ENCODE measurements around the gene HDAC4.

The HDAC4 gene

DNA sequence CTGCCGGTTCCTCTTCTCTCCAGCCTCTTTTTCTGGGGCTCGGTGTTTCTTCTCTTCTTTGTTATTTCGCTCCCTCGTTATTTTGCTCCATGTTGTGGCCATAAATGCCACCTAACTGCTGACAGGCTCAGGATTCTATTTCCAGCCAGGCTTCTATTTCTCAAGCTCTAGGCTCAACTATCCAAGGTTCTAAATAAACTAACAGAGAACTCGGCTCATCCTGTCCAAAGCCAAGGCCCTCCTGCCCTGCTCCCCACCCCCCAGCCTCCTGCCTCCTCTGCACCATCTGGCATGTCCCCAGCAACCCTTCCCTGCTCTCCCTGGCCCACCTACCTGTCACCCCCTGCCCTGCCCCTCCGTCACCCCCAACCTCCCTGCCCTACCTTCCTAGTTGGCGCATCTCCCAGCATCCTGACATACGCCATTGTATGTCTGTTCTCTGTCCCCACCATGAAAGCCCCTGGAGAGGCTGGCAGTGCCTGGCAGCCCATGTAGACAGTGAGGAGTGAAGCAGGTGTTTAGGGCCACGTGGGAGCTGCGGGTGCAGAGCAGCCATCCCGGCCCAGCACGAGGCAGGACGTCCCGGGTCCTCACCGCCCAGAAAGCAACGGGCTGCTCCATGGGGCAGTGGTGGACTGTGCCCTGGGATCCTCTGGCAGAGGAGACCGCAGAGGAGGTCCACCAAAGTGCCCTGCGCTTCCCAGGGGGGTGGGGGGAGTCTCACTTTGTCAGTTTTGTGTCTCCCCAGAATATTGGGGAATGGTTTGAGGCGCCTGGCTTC lies 366.1 kb downstream of the HDAC4 start:
- Histone ChIP-seq H3K36me3 (ENCODE audit: insufficient read depth, low read length) (no peaks in the 10 kb centered on the region), H3K4me3 (ENCODE audit: low read depth, low read length, poor library complexity, severe bottlenecking) (no peak overlapping the region), H3K79me2 (ENCODE audit: insufficient read depth, low read length) (no peaks in the 10 kb centered on the region), H3K9me3 (ENCODE audit: low read length) (no peaks in the 10 kb centered on the region), H3K4me2 (ENCODE audit: low read length) (no peak overlapping the region), H3K9me2 (ENCODE audit: low read depth, low read length) (no peaks in the 10 kb centered on the region), H4K20me1 (ENCODE audit: insufficient read depth, low read length) (no peaks in the 10 kb centered on the region), H2AFZ (ENCODE audit: low read length) (no peak overlapping the region), H3F3A (ENCODE audit: insufficient read depth, low read length) (no peaks in the 10 kb centered on the region), H3K9ac (ENCODE audit: low read length) (no peak overlapping the region), H3K27me3 (ENCODE audit: insufficient read depth, low read length) (no peaks in the 10 kb centered on the region; the same call in 1 of the 2 replicates), H3K27ac (ENCODE audit: low read depth, low read length, poor library complexity, severe bottlenecking) (no peak overlapping the region), H3K4me1 (ENCODE audit: insufficient read depth, low read length, severe bottlenecking) (no peaks in the 10 kb centered on the region)
- TF ChIP-seq EZH2 (IDR thresholded peaks at IDR 0.05; ENCODE audit: borderline replicate concordance, low read length) (no peak), CTCF (IDR thresholded peaks at IDR 0.05; ENCODE audit: low read length) (no peak)

GRCh38 chr2:239033801-239034560 lies 366.8 kb downstream of the HDAC4 start:
- no peaks in the 10 kb centered on the region for H3K79me2 ChIP-seq (ENCODE audit: insufficient read depth, low read length)
- no peak overlapping the region for H3K9ac ChIP-seq (ENCODE audit: low read length)
- no peaks in the 10 kb centered on the region for H3K9me3 ChIP-seq (ENCODE audit: low read length)
- no peak overlapping the region for H3K4me3 ChIP-seq (ENCODE audit: low read depth, low read length, poor library complexity, severe bottlenecking)
- no peak overlapping the region for H2AFZ ChIP-seq (ENCODE audit: low read length)
- H3F3A ChIP-seq (ENCODE audit: insufficient read depth, low read length), result no peaks in the 10 kb centered on the region
- TF ChIP-seq EZH2 (IDR thresholded peaks at IDR 0.05; ENCODE audit: borderline replicate concordance, low read length) (no peak), CTCF (IDR thresholded peaks at IDR 0.05; ENCODE audit: low read length) (no peak)
- H3K27ac ChIP-seq (ENCODE audit: low read depth, low read length, poor library complexity, severe bottlenecking), result no peak overlapping the region
- H3K9me2 ChIP-seq (ENCODE audit: low read depth, low read length), result no peaks in the 10 kb centered on the region
- H4K20me1 ChIP-seq (ENCODE audit: insufficient read depth, low read length), result no peaks in the 10 kb centered on the region
- H3K4me2 ChIP-seq (ENCODE audit: low read length), result no peak overlapping the region
- no peaks in the 10 kb centered on the region; the same call in 1 of the 2 replicates for H3K27me3 ChIP-seq (ENCODE audit: insufficient read depth, low read length)
- no peaks in the 10 kb centered on the region for H3K36me3 ChIP-seq (ENCODE audit: insufficient read depth, low read length)
- H3K4me1 ChIP-seq (ENCODE audit: insufficient read depth, low read length, severe bottlenecking), result no peaks in the 10 kb centered on the region

GRCh38 chr2:239029958-239030357 lies 370.9 kb downstream of the HDAC4 start:
- Histone ChIP-seq H3K79me2 (ENCODE audit: insufficient read depth, low read length) (no peaks in the 10 kb centered on the region), H3K4me1 (ENCODE audit: insufficient read depth, low read length, severe bottlenecking) (no peaks in the 10 kb centered on the region), H4K20me1 (ENCODE audit: insufficient read depth, low read length) (no peaks in the 10 kb centered on the region), H3K27me3 (ENCODE audit: insufficient read depth, low read length) (no peaks in the 10 kb centered on the region), H3K36me3 (ENCODE audit: insufficient read depth, low read length) (no peaks in the 10 kb centered on the region), H3K27ac (ENCODE audit: low read depth, low read length, poor library complexity, severe bottlenecking) (no peak overlapping the region), H3K9me3 (ENCODE audit: low read length) (no peaks in the 10 kb centered on the region), H3K4me2 (ENCODE audit: low read length) (no peak overlapping the region), H3F3A (ENCODE audit: insufficient read depth, low read length) (no peaks in the 10 kb centered on the region), H3K9ac (ENCODE audit: low read length) (no peak overlapping the region), H3K9me2 (ENCODE audit: low read depth, low read length) (no peaks in the 10 kb centered on the region), H2AFZ (ENCODE audit: low read length) (no peak overlapping the region), H3K4me3 (ENCODE audit: low read depth, low read length, poor library complexity, severe bottlenecking) (no peak overlapping the region)
- TF ChIP-seq EZH2 (IDR thresholded peaks at IDR 0.05; ENCODE audit: borderline replicate concordance, low read length) (no peak), CTCF (IDR thresholded peaks at IDR 0.05; ENCODE audit: low read length) (no peak)
